ENCODE data around the gene GATAD2B. TPM values are rescaled to one million over a fixed set of nuclear protein-coding genes. Genes with fewer than 3 reads are reported as not detected.

The GATAD2B gene
- polyA plus RNA-seq, 2 of the 4 experiments (the other 2 are of a cell fraction), result 4.9 to 8.2 TPM

DNA sequence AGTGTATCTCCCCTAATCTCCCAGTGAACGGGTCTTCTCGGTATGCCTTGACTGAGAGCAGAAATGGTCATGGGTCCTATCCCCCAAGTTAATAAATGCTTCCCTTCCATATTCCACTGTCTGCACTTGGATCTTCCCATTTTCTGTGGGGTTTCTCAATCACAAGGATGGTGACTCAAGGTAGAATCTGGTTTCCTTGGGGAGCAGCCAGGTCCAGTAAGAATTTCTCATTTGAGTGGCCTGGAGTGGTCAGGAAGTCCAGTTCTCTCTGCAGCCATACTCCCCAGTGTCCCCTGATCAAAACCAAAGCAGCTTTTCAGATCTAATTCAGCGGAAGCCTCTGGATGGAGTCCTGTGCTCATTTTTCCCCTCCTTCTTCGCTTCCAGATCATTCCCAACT is 162.3 kb downstream of the GATAD2B start:
- POLR2A ChIA-PET, result no interaction called here
- Histone ChIP-seq H3K9me3 (no peaks in the 10 kb centered on the region), H3K4me1 (no peaks in the 10 kb centered on the region), H3K4me3 (no peak overlapping the region), H3K4me2 (no peak overlapping the region), H3K27ac (no peak overlapping the region)
- WGBS (ENCODE audit: missing lambda C conversion rate), result 96% methylated on average over 4 of the region's 4 CpGs
- CTCF ChIA-PET, result interaction anchor here (0.6 to 6.9 kb wide), 5 partner anchors 11 to 249 kb away, joined by 3 to 33 read pairs (median 5); partner anchors contain the start of gene RAB13
- ATAC-seq (no peak), FAIRE-seq (no peak), DNase-seq (ENCODE audit: low read depth in 1 of 2, low spot score in 1 of 2) (no peak)
- TF ChIP-seq, protein P1, sequence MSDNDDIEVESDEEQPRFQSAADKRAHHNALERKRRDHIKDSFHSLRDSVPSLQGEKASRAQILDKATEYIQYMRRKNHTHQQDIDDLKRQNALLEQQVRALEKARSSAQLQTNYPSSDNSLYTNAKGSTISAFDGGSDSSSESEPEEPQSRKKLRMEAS (IDR thresholded peaks at IDR 0.05), result no peak
- TF ChIP-seq, protein P2, sequence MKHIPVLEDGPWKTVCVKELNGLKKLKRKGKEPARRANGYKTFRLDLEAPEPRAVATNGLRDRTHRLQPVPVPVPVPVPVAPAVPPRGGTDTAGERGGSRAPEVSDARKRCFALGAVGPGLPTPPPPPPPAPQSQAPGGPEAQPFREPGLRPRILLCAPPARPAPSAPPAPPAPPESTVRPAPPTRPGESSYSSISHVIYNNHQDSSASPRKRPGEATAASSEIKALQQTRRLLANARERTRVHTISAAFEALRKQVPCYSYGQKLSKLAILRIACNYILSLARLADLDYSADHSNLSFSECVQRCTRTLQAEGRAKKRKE (CRISPR knock-in tag; IDR thresholded peaks at IDR 0.05; ENCODE audit: low read depth), result no peak
- TF ChIP-seq HOXB13 (CRISPR knock-in tag; IDR thresholded peaks at IDR 0.05; ENCODE audit: low read depth) (no peak), RFX5 (IDR thresholded peaks at IDR 0.05) (no peak), NPAS2 (CRISPR knock-in tag; IDR thresholded peaks at IDR 0.05; ENCODE audit: borderline replicate concordance) (no peak), CEBPB (IDR thresholded peaks at IDR 0.05) (no peak), CBX8 (IDR thresholded peaks at IDR 0.05) (no peak), BHLHE40 (IDR thresholded peaks at IDR 0.05; ENCODE audit: low read depth, low read length) (no peak), RARB (CRISPR knock-in tag; IDR thresholded peaks at IDR 0.05) (no peak), SMC3 (IDR thresholded peaks at IDR 0.05) (no peak), EP300 (IDR thresholded peaks at IDR 0.05) (no peak), POLR2A (IDR thresholded peaks at IDR 0.05; ENCODE audit: low read length) (no peak), NFE2L2 (conservative IDR thresholded peaks at IDR 0.05; ENCODE audit: low read length) (no peak), KDM1A (IDR thresholded peaks at IDR 0.05; ENCODE audit: low read depth) (no peak)
- TF ChIP-seq, protein P3, sequence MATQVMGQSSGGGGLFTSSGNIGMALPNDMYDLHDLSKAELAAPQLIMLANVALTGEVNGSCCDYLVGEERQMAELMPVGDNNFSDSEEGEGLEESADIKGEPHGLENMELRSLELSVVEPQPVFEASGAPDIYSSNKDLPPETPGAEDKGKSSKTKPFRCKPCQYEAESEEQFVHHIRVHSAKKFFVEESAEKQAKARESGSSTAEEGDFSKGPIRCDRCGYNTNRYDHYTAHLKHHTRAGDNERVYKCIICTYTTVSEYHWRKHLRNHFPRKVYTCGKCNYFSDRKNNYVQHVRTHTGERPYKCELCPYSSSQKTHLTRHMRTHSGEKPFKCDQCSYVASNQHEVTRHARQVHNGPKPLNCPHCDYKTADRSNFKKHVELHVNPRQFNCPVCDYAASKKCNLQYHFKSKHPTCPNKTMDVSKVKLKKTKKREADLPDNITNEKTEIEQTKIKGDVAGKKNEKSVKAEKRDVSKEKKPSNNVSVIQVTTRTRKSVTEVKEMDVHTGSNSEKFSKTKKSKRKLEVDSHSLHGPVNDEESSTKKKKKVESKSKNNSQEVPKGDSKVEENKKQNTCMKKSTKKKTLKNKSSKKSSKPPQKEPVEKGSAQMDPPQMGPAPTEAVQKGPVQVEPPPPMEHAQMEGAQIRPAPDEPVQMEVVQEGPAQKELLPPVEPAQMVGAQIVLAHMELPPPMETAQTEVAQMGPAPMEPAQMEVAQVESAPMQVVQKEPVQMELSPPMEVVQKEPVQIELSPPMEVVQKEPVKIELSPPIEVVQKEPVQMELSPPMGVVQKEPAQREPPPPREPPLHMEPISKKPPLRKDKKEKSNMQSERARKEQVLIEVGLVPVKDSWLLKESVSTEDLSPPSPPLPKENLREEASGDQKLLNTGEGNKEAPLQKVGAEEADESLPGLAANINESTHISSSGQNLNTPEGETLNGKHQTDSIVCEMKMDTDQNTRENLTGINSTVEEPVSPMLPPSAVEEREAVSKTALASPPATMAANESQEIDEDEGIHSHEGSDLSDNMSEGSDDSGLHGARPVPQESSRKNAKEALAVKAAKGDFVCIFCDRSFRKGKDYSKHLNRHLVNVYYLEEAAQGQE (IDR thresholded peaks at IDR 0.05), result no peak

Small RNA genes within 50 kb of the gene (small RNA-seq; reads per million reads assigned to genes)
- 0 reads per million in 6 experiments for gene AL831737.1
- 0 to 2.3 (median 0) reads per million in 6 experiments for gene MIR6737
- gene RF00019, result 0 reads per million in 6 experiments

Other genes starting within 250 kb of the GATAD2B start
- 0.34 and 0.39 TPM in 2 replicates for gene NPR1, start 244.3 kb downstream of the GATAD2B start, polyA plus RNA-seq (2011; rRNA removed)
- gene NPR1, start 244.3 kb downstream of the GATAD2B start, polyA plus RNA-seq (2017; fragmentation: RNase III; extraction: RNeasy Plus Mini Kit Qiagen cat#74134 plus additional on column Dnase treatment), result 0.96 to 1.9 TPM (median 1.7 TPM) in 3 replicates
- 34.1 and 44.0 TPM in 2 replicates for gene INTS3, start 194.9 kb downstream of the GATAD2B start, polyA plus RNA-seq (2011; rRNA removed)
- 21.5 to 25.1 TPM (median 23.5 TPM) in 3 replicates for gene INTS3, start 194.9 kb downstream of the GATAD2B start, polyA plus RNA-seq (2017; fragmentation: RNase III; extraction: RNeasy Plus Mini Kit Qiagen cat#74134 plus additional on column Dnase treatment)
- gene SLC27A3, start 147.6 kb downstream of the GATAD2B start, polyA plus RNA-seq (2011; rRNA removed), result 1.3 TPM in 2 replicates
- 1.8 to 2.7 TPM (median 2.1 TPM) in 3 replicates for gene SLC27A3, start 147.6 kb downstream of the GATAD2B start, polyA plus RNA-seq (2017; fragmentation: RNase III; extraction: RNeasy Plus Mini Kit Qiagen cat#74134 plus additional on column Dnase treatment)
- gene DENND4B, start 23.7 kb upstream of the GATAD2B start, polyA plus RNA-seq (2011; rRNA removed), result 18.7 and 24.1 TPM in 2 replicates
- gene DENND4B, start 23.7 kb upstream of the GATAD2B start, polyA plus RNA-seq (2017; fragmentation: RNase III; extraction: RNeasy Plus Mini Kit Qiagen cat#74134 plus additional on column Dnase treatment), result 37.0 to 44.0 TPM (median 43.3 TPM) in 3 replicates
- 19.7 and 23.9 TPM in 2 replicates for gene CRTC2, start 35.6 kb upstream of the GATAD2B start, polyA plus RNA-seq (2011; rRNA removed)
- 19.1 to 22.3 TPM (median 21.6 TPM) in 3 replicates for gene CRTC2, start 35.6 kb upstream of the GATAD2B start, polyA plus RNA-seq (2017; fragmentation: RNase III; extraction: RNeasy Plus Mini Kit Qiagen cat#74134 plus additional on column Dnase treatment)
- gene SLC39A1, start 40.6 kb upstream of the GATAD2B start, polyA plus RNA-seq (2011; rRNA removed), result 80.6 and 90.8 TPM in 2 replicates
- gene SLC39A1, start 40.6 kb upstream of the GATAD2B start, polyA plus RNA-seq (2017; fragmentation: RNase III; extraction: RNeasy Plus Mini Kit Qiagen cat#74134 plus additional on column Dnase treatment), result 95.6 to 108 TPM (median 104 TPM) in 3 replicates
- gene CREB3L4, start 44.9 kb upstream of the GATAD2B start, polyA plus RNA-seq (2011; rRNA removed), result 14.3 and 18.0 TPM in 2 replicates
- gene CREB3L4, start 44.9 kb upstream of the GATAD2B start, polyA plus RNA-seq (2017; fragmentation: RNase III; extraction: RNeasy Plus Mini Kit Qiagen cat#74134 plus additional on column Dnase treatment), result 6.5 to 11.7 TPM (median 10.1 TPM) in 3 replicates
- gene JTB, start 54.7 kb upstream of the GATAD2B start, polyA plus RNA-seq (2011; rRNA removed), result 162 and 178 TPM in 2 replicates
- gene JTB, start 54.7 kb upstream of the GATAD2B start, polyA plus RNA-seq (2017; fragmentation: RNase III; extraction: RNeasy Plus Mini Kit Qiagen cat#74134 plus additional on column Dnase treatment), result 103 to 106 TPM (median 103 TPM) in 3 replicates
- gene RAB13, start 63.4 kb upstream of the GATAD2B start, polyA plus RNA-seq (2011; rRNA removed), result 74.7 and 90.9 TPM in 2 replicates
- 150 to 162 TPM (median 160 TPM) in 3 replicates for gene RAB13, start 63.4 kb upstream of the GATAD2B start, polyA plus RNA-seq (2017; fragmentation: RNase III; extraction: RNeasy Plus Mini Kit Qiagen cat#74134 plus additional on column Dnase treatment)
- gene RPS27, start 67.8 kb upstream of the GATAD2B start, polyA plus RNA-seq (2011; rRNA removed), result 4,831 and 9,152 TPM in 2 replicates
- 5,586 to 6,202 TPM (median 5,748 TPM) in 3 replicates for gene RPS27, start 67.8 kb upstream of the GATAD2B start, polyA plus RNA-seq (2017; fragmentation: RNase III; extraction: RNeasy Plus Mini Kit Qiagen cat#74134 plus additional on column Dnase treatment)
- gene NUP210L, start 232.1 kb upstream of the GATAD2B start, polyA plus RNA-seq (2011; rRNA removed), result not detected in 2 replicates
- gene NUP210L, start 232.1 kb upstream of the GATAD2B start, polyA plus RNA-seq (2017; fragmentation: RNase III; extraction: RNeasy Plus Mini Kit Qiagen cat#74134 plus additional on column Dnase treatment), result not detected in 3 replicates